ENCODE measurements around the gene KRTAP19-2.

DNA sequence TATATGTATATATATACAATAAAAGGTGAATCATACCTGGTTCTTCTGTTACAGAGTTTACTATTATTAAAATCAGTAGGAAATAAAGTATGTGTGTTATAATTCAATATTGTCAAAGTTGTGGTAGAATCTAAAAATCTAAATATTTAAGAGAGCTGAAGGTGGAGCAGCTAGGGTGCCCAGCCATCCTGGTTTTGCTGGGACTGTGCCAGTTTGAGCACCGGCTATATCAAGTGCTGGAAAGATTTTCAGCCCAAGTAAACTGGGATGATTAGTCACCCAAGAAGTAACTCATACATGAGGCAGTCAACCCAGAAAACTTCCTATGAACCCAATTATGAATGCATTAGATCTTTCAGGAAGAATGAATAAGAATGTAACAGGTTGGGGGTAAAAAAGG, 31.6 kb upstream of the KRTAP19-2 start:
- TF ChIP-seq RAD21 (conservative IDR thresholded peaks at IDR 0.05): no peak
- TF ChIP-seq, protein P1, sequence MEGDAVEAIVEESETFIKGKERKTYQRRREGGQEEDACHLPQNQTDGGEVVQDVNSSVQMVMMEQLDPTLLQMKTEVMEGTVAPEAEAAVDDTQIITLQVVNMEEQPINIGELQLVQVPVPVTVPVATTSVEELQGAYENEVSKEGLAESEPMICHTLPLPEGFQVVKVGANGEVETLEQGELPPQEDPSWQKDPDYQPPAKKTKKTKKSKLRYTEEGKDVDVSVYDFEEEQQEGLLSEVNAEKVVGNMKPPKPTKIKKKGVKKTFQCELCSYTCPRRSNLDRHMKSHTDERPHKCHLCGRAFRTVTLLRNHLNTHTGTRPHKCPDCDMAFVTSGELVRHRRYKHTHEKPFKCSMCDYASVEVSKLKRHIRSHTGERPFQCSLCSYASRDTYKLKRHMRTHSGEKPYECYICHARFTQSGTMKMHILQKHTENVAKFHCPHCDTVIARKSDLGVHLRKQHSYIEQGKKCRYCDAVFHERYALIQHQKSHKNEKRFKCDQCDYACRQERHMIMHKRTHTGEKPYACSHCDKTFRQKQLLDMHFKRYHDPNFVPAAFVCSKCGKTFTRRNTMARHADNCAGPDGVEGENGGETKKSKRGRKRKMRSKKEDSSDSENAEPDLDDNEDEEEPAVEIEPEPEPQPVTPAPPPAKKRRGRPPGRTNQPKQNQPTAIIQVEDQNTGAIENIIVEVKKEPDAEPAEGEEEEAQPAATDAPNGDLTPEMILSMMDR (IDR thresholded peaks at IDR 0.05; ENCODE audit: poor library complexity, severe bottlenecking): no peak
- no peak for TF ChIP-seq EP300 (conservative IDR thresholded peaks at IDR 0.05; ENCODE audit: poor library complexity, severe bottlenecking)
- no peak for TF ChIP-seq EZH2 (IDR thresholded peaks at IDR 0.05; ENCODE audit: borderline replicate concordance, insufficient read depth, low read length, poor library complexity, severe bottlenecking)

Data from neural cell (in vitro differentiated cells).